ENCODE measurements around the gene PPEF1.

- TF ChIP-seq CTCF (conservative IDR thresholded peaks at IDR 0.05; ENCODE audit: low read depth, low read length) (no peak), EZH2 (IDR thresholded peaks at IDR 0.05; ENCODE audit: low read length, unreplicated experiment) (no peak), EZH2phosphoT487 (IDR thresholded peaks at IDR 0.05; ENCODE audit: borderline replicate concordance, low read length) (no peak)
Measured at GRCh38 chrX:18725310-18725943, 18.0 kb downstream of the PPEF1 start.

All from PC-3 (cell line).